Activated T-cell treated with anti-CD3 and anti-CD28 coated beads, Interleukin-2, amount 50 U/mL, for 24 hours (primary cell): ENCODE measurements around the gene MST1.
A peak's percentile ranks its signal among the peaks of the same experiment; 100 is the strongest.

Experiments used
- DNase-seq: peaks from one replicate; pipeline ENCODE4 v3.0.0-alpha.2; 2020
- H3K27ac Mint-ChIP-seq: 2 replicates; pipeline ENCODE4 v1.8.0; 2020; ENCODE audit warnings: mild to moderate bottlenecking, mixed read lengths
- H3K27me3 Mint-ChIP-seq: 2 replicates; pipeline ENCODE4 v1.8.0; 2020; ENCODE audit warnings: mixed read lengths
- H3K36me3 Mint-ChIP-seq: 2 replicates; pipeline ENCODE4 v1.8.0; 2020; ENCODE audit warnings: low read depth, mixed read lengths
- H3K4me1 Mint-ChIP-seq: 2 replicates; pipeline ENCODE4 v1.8.0; 2020; ENCODE audit warnings: low read depth, mixed read lengths
- H3K4me3 Mint-ChIP-seq: 2 replicates; pipeline ENCODE4 v1.8.0; 2020; ENCODE audit warnings: mild to moderate bottlenecking, moderate library complexity, mixed read lengths
- H3K9me3 Mint-ChIP-seq: 2 replicates; pipeline ENCODE4 v1.8.0; 2020; ENCODE audit warnings: mixed read lengths

The MST1 gene

DNA sequence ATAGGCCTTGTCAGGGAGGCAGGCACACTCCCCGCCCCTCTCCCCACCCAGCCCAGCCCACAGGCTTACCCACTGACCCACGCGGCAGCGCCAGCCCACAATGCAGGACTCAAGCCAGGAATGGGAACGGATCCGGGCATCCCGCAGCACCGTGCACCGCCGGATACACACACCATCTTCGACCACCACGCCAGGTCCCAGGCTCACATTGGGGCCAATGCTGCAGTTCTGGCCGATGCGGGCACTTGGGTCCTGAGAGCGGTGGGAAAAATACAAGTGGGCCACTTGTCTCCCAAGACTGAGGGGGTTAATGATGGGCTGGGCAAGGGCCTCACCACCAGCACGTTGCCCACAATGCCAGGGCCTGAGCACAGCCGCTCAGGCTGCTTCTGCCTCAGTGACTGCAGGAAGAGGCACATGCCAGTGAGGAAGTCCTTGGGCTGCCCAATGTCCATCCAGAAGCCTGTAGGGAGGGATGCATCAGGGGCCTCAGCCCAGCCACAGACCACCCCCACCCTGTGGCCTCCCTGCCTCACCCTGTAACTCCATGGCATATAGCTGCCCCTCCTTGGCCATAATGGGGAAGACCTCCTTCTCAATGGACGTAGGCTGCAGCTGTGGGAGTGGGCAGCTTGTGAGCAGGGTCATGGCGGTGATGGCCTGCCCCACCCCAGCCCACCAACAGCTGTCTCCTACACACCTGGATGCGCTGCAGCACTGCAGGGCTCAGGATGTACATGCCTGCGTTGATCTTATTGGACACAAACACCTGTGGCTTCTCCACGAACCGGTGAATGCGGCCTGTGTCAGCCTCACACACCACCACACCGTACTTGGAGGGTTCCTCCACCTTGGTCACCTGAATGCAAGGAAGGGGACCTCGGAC lies 32.9 kb upstream of the MST1 start:
- peaks cover 57% of the 10 kb centered on the region for H3K4me1 Mint-ChIP-seq
- H3K36me3 Mint-ChIP-seq, result peaks cover 71% of the 10 kb centered on the region
- H3K27ac Mint-ChIP-seq, result peak overlapping the region; percentile 97
- peak overlapping the region; percentile 96 for H3K4me3 Mint-ChIP-seq
- no peaks in the 10 kb centered on the region for H3K27me3 Mint-ChIP-seq
- DNase-seq, result no peak
- no peaks in the 10 kb centered on the region for H3K9me3 Mint-ChIP-seq

DNA sequence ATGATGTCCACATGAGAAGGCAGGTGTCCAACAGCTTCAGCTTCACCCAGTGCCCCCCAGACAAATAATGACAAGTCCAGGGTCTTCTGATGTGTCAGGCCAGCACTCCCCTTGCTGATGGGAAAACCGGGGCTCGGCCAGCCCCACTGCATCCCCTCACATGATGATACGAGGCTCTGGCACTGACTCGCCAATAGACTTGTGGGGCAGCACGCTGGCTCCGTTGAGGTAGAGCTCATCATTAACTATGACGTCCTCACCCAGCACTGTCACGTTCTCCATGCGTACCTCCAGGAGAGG lies 32.3 kb upstream of the MST1 start:
- H3K4me1 Mint-ChIP-seq, result peaks cover 57% of the 10 kb centered on the region
- H3K27ac Mint-ChIP-seq, result peak overlapping the region; percentile 77

DNA sequence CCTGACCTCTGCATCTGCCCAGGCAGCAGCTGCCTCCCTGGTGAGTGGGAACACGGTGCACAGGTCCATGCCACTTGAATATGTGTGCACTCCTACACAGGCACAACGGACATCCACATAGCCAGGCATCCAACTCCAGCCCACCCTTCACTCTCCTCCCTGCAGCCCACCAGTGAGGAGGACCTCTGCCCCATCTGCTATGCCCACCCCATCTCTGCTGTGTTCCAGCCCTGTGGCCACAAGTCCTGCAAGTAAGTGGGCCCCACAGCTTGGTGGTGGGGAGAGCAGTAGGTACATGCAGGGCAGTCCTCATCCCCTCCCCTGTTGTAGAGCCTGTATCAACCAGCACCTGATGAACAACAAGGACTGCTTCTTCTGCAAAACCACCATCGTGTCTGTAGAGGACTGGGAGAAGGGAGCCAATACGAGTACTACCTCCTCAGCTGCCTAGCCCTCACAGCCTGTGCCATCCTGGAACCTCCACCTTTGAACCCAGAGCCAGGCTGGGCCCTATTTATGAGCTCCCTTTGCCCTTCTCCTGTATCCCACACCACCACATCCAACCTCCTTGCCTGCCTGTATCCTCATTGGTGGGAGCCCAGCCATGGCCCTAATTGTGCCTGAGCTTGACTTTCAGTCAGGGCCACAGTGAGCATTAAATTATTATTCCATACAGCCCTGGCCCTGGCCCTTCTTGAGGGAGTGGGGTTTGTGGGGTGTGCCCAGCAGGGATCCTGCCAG lies 31.8 kb upstream of the MST1 start:
- no peaks in the 10 kb centered on the region for H3K27me3 Mint-ChIP-seq
- H3K36me3 Mint-ChIP-seq, result peaks cover 64% of the 10 kb centered on the region
- H3K4me1 Mint-ChIP-seq, result peaks cover 57% of the 10 kb centered on the region
- no peak for DNase-seq
- peak overlapping the region; percentile 77 for H3K27ac Mint-ChIP-seq
- H3K4me3 Mint-ChIP-seq, result peak overlapping the region; percentile 21
- no peaks in the 10 kb centered on the region for H3K9me3 Mint-ChIP-seq

More for the DNA sequence above, 32.3 kb upstream of the MST1 start:
- DNase-seq, result no peak
- Mint-ChIP-seq H3K4me3 (peak overlapping the region; percentile 96), H3K27me3 (no peaks in the 10 kb centered on the region), H3K36me3 (peaks cover 65% of the 10 kb centered on the region), H3K9me3 (no peaks in the 10 kb centered on the region)

DNA sequence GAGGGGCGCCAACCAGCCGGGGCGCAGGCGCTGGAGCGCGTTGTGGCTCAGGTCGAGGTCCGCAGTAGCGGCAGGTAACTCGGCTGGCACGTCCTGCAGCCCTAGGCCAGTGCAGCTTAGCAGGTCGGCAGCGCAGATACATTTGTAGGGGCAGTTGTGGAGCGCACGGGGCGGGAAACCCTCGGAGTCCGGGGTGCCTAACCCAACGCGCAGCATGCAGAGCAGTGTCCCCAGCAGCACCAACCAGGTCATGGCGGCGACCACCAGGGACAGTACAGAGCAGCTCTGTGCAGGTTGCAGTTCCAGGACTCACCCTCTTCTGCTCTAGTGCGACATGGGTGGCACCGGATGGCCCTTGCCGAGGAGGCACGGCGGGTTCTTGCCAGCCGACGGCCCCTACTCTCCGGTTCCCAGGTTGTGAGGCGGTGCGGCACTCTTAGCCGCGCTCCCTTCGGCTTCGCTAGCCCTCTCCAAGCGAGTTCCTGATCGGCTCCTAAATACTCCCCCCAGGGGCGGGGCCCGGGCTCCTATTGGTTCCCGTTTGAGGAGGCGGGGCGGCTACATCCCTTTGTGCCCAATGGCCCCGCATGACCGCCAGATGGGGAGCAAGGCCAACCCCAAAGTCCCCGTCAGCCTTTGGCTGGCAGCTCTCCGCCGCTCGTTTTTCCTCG lies 30.1 kb upstream of the MST1 start, which contains the start of gene AMIGO3:
Gene AMIGO3 (minus strand): TSS at position 471 of the 671 bp plus-strand sequence. CDS start 219 bp downstream, at position 252.
- peak; percentile 94 for DNase-seq
- Mint-ChIP-seq H3K36me3 (peaks cover 70% of the 10 kb centered on the region), H3K9me3 (no peaks in the 10 kb centered on the region), H3K27ac (peak within 1 kb of the TSS; percentile 77), H3K4me1 (peaks cover 50% of the 10 kb centered on the region), H3K27me3 (no peaks in the 10 kb centered on the region), H3K4me3 (peak within 1 kb of the TSS; percentile 75)

DNA sequence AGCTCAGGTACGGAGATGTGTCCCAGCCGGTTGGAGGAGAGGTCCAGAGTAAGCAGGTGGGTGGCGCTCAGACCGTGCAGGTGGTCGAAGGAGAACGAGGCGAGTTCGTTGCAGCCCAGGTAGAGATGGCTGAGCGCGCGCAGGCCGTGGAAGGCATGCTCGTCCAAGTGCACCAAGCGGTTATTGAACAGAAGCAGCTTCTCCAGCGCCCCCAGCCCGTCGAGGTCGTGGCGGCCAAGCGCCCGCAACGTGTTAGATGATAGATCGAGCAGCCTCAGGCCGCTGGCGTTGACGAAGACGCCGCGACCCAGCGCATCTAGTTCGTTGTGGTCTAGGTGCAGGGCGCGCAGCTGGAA lies 29.6 kb upstream of the MST1 start:
- peaks cover 69% of the 10 kb centered on the region for H3K36me3 Mint-ChIP-seq
- no peak for DNase-seq
- no peaks in the 10 kb centered on the region for H3K9me3 Mint-ChIP-seq
- H3K4me3 Mint-ChIP-seq, result peak overlapping the region; percentile 75
- no peaks in the 10 kb centered on the region for H3K27me3 Mint-ChIP-seq
- H3K27ac Mint-ChIP-seq, result peak overlapping the region; percentile 77
- peaks cover 47% of the 10 kb centered on the region for H3K4me1 Mint-ChIP-seq

DNA sequence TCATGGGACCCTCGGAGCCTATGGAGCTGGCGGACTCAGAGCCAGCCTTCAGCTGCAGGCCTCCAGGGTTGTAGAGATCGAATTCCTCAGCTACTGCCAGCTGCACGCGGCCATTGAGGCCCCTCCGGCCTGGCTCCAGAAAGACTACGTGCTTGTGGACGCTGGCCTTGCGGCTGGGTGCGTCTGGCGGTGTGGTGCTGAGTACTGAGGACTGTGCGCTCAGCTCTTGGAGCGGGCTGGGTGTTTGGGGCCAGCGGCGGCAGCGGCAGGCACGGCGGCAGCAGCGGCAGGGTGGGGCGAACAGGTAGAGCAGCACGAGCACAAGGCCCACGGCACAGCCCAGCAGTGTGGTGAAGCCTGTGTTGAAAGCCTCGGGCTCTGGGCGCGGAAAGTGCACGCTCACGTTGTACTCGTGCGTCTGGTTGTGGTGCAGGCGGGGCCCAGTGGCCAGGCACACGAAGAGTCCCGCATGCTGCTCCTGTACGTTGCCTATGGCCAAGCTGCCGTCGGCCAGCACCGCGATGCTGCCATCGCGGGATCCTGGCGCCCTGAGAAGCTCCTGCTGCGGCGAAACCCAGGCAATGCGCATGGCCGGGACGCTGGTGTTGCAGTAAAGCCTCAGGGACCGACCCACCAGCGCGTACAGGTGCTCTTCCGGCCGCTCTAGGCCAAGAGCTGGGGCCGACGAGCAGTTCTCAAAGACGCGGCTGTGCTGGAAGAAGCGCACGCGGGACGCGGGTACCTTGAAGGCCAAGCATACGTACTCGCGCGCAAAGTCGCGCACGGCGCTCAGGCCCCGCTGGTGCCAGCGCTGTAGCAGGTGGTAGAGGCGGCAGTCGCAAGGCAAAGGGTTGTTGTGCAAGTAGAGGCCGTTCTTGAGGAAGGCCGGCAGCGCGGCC lies 28.9 kb upstream of the MST1 start:
- Mint-ChIP-seq H3K27me3 (no peaks in the 10 kb centered on the region), H3K4me1 (peaks cover 46% of the 10 kb centered on the region), H3K9me3 (no peaks in the 10 kb centered on the region), H3K36me3 (peaks cover 66% of the 10 kb centered on the region), H3K27ac (peak overlapping the region; percentile 77), H3K4me3 (peak overlapping the region; percentile 75)
- DNase-seq, result peak; percentile 42

DNA sequence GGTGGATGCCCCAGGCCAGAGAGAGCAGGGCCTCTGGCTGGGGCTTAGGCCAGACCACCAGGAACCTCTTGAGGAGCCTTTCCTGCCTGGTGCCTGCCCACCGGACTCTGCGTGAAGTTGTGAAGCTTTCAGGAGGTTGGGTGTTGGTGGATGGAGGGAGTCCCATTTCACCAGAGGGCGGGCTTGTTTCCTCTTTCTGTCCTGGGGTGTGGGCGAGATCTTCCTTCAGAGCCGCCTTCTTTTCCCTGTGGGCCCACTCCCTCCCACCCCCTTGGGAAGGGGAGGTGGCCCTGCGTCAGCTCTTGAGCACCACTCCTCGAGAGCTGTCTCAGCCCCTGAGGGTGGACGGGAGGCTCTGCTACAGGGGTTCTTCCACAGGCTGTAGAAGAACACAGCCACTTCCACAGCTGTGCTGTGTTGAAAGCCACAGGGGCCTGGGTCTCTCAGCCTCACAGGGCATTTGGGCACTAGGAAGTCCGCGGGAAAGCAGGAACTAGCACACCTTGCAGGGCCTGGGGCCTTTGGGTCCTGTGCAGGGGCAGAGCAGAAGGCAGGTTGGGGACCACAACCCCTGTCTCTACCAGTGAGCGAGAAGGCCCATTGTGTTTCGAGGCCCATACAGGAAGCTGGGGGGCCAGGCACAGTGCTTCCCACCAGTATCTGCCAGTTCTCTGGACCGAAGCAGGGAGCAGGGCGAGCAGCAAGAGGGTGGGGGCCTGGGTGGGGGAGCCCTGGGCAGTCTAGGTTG lies 28.1 kb upstream of the MST1 start:
- no peak for DNase-seq
- Mint-ChIP-seq H3K36me3 (peaks cover 59% of the 10 kb centered on the region), H3K27ac (peak overlapping the region; percentile 52), H3K4me1 (peaks cover 45% of the 10 kb centered on the region), H3K4me3 (no peak overlapping the region), H3K27me3 (no peaks in the 10 kb centered on the region), H3K9me3 (no peaks in the 10 kb centered on the region)

DNA sequence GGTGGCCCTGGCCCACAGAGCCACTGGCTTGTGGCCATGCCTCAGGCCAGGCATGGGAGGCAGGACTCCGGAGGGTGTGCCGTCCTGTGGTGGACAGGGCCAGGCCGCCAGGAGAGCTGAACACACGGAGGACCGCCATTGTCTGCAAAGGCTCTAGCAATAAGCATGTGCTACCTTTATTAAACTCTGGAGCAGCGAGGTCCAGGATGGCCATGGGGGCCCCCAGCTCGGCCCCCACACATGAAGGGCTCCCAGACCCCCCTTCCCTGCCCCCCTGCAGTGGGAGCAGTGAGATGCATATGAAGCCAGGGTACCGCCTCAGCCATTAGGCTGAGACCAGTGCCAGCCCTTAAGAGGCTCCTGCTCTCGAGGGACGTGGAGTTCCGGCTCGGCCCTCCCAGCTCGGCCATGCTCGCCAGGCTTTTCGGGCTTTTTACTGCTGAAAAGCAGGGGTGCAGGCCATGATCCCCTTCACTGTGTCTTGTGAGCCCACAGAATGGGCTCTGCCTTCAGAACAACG lies 27.5 kb upstream of the MST1 start:
- no peak for DNase-seq
- peaks cover 56% of the 10 kb centered on the region for H3K36me3 Mint-ChIP-seq
- no peak overlapping the region for H3K4me3 Mint-ChIP-seq
- H3K27ac Mint-ChIP-seq, result no peak overlapping the region
- peaks cover 41% of the 10 kb centered on the region for H3K4me1 Mint-ChIP-seq
- no peaks in the 10 kb centered on the region for H3K9me3 Mint-ChIP-seq
- no peaks in the 10 kb centered on the region for H3K27me3 Mint-ChIP-seq

DNA sequence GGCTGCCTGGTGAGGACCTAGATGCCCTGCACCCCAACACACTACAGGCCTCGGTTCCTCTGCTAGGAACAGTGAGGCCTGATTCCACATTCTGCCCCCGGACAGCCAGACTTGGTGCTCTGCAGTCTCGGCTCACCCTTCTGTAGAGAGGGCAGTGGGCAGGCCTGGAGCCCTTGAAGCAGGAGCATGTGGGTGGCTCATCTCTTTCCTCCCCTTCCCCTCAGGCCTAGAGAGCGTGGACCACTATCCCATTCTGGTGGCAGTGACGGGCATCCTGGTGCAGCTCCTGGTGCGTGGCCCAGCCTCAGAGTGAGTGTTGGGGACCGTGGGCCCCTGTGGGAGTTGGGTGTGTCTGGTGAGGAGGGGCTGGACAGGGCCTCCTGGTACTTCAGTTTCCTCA lies 26.9 kb upstream of the MST1 start:
- no peak overlapping the region for H3K27ac Mint-ChIP-seq
- H3K4me1 Mint-ChIP-seq, result peaks cover 38% of the 10 kb centered on the region
- H3K36me3 Mint-ChIP-seq, result peaks cover 55% of the 10 kb centered on the region
- no peaks in the 10 kb centered on the region for H3K9me3 Mint-ChIP-seq
- H3K4me3 Mint-ChIP-seq, result no peak overlapping the region
- H3K27me3 Mint-ChIP-seq, result no peaks in the 10 kb centered on the region
- no peak for DNase-seq

DNA sequence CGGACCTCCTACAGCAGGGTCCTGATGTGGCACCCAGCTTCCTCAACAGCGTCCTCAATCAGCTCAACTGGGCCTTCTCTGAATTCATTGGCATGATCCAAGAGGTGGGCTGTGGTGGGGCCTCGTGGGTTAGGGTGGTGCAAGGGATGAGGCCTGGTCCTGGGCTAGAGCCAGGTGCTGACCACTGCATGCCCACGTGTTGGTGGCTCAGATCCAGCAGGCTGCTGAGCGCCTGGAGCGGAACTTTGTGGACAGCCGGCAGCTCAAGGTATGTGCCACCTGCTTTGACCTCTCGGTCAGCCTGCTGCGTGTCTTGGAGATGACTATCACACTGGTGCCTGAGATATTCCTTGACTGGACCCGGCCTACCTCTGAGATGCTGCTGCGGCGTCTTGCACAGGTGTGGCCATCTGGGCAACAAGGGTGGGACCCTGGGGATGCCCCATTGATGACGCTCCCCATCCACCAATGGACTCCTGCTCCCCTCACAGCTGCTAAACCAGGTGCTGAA lies 26.4 kb upstream of the MST1 start:
- H3K27me3 Mint-ChIP-seq, result no peaks in the 10 kb centered on the region
- no peaks in the 10 kb centered on the region for H3K9me3 Mint-ChIP-seq
- no peak for DNase-seq

DNA sequence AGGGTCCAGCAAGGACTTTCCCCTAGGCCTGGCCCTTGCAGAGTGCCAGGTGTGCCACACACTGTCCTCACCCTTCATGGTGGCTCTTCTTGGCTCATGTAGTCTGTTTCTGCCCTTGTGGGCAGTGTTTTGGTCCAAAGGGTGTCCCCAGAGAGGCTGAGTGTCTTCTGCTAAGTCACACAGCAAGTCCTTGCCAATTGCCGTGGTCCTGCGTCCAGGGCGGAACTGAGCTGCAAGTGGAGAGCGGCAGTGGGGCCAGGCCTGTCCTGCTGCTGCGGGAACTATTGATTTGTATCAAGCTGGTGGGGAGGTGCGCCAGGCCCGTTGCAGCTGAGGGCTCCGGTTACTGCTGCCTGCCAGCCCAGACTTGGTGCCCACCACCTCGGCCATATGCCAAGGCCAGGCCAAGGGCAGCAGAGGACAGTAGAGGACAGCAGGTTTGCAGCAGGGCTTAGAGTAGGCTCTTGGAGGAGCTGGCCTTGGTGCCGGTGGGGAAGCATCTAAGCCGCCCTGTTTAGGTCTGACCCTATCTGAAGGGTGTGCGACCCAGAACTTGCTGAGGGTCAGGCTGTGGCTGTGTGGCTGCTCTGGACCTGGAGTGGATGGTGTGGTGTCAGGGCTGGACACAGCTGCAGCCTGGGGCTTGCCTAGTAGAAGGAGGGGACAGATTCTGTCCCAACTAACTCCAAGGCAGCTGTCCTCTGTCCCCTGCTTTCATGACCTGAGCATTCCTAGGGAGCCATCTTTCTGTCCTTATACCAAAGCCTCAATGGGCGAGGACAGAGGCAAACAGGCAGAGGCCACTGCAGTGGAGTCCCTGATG lies 25.7 kb upstream of the MST1 start:
- Mint-ChIP-seq H3K27ac (peak overlapping the region; percentile 59), H3K36me3 (peaks cover 47% of the 10 kb centered on the region), H3K4me1 (peaks cover 26% of the 10 kb centered on the region), H3K27me3 (no peaks in the 10 kb centered on the region), H3K9me3 (no peaks in the 10 kb centered on the region), H3K4me3 (no peak overlapping the region)
- no peak for DNase-seq

More for the DNA sequence above, 26.4 kb upstream of the MST1 start:
- Mint-ChIP-seq H3K36me3 (peaks cover 52% of the 10 kb centered on the region), H3K4me1 (peaks cover 33% of the 10 kb centered on the region), H3K4me3 (no peak overlapping the region), H3K27ac (peak overlapping the region; percentile 59)

DNA sequence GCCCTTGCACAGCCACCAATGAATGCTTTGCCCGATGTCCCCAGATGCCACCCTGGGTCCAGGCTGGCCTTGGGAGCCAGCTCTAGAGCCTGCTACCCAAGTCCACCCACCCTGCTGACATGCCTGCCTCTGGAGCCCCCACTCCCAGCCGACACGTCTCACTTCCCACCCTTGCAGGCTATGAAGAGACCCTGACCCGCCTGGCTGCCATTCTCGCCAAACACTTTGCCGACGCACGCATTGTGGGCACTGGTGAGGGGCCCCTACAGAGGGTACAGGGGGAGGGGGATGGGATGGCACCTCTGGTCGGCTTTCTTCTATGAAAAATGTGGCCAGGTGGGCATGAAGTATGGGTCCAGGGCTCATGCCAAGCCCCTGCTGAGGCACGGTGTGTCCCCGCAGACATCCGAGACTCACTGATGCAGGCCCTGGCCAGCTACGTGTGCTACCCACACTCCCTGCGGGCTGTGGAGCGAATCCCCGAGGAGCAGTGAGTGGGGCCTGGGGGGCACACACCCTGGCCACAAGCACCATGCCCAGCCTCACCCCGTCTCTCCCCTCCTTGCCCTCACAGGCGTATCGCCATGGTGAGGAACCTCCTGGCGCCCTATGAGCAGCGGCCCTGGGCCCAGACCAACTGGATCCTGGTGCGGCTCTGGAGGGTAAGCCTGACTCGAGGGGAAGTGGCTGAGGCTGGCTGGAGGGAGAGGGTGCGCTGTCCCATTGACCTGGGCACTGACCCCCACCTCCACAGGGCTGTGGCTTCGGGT lies 24.2 kb upstream of the MST1 start:
- Mint-ChIP-seq H3K4me3 (no peak overlapping the region), H3K9me3 (no peaks in the 10 kb centered on the region), H3K4me1 (peaks cover 12% of the 10 kb centered on the region), H3K27ac (no peak overlapping the region), H3K36me3 (peaks cover 44% of the 10 kb centered on the region), H3K27me3 (no peaks in the 10 kb centered on the region)
- DNase-seq, result no peak
